Measurements from ENCODE around the gene CBX2. TPM values are rescaled to one million over a fixed set of nuclear protein-coding genes. Genes with fewer than 3 reads are reported as not detected.

CBX2 gene
- total RNA-seq, 1 experiment from 2014 or later = 28.3 TPM

GRCh38 chr17:79825580-79825921, 47.6 kb downstream of the CBX2 start:
- ChIA-PET POLR2A (no interaction called here), RAD21 (ENCODE audit: low non-redundant PET in 1 of 2, low total read pairs in 2 of 2, uncharacterized antibody in 2 of 2, unreplicated experiment in 2 of 2) (no interaction called here), CTCF (interaction anchor here (0.6 kb wide), 1 partner anchor 14 kb away, joined by 3 read pairs; the partner anchor contains the start of gene CBX4)
- no TSS peak for BruUV-seq (replicated peaks)
- ATAC-seq (no peak), DNase-seq (ENCODE audit: low read depth, low spot score) (no peak)
- intact Hi-C loops (cut with micrococcal nuclease) = no loop called here
- Histone ChIP-seq H3K27ac (ENCODE audit: low read depth, low read length) (no peak overlapping the region), H3K36me3 (ENCODE audit: control insufficient read depth in 1 of 2, insufficient read depth in 2 of 2, low read length in 2 of 2) (no peaks in the 10 kb centered on the region), H3K4me3 (replicated peaks in 1 of 2; ENCODE audit: low read depth in 1 of 2, low read length in 2 of 2) (no peak overlapping the region), H3K4me1 (ENCODE audit: control insufficient read depth in 1 of 2, insufficient read depth in 2 of 2, low read length in 2 of 2) (peaks cover 12 to 15% of the 10 kb centered on the region in 2 experiments; a peak in 2 of 4 replicates), H3K4me2 (ENCODE audit: low read length) (no peak overlapping the region), H3K79me2 (ENCODE audit: insufficient read depth, low read length) (no peaks in the 10 kb centered on the region), H3K27me3 (ENCODE audit: insufficient read depth, low read length) (no peaks in the 10 kb centered on the region), H2AFZ (ENCODE audit: low read depth, low read length, poor library complexity, severe bottlenecking) (no peak overlapping the region), H3K9me2 (ENCODE audit: insufficient read depth) (no peaks in the 10 kb centered on the region), H3K9me3 (ENCODE audit: control insufficient read depth in 1 of 2, insufficient read depth in 1 of 2, low read depth in 1 of 2, low read length in 2 of 2) (no peaks in the 10 kb centered on the region), H4K20me1 (ENCODE audit: insufficient read depth) (no peaks in the 10 kb centered on the region), H3K9ac (ENCODE audit: low read length) (no peak overlapping the region)
- TF ChIP-seq TCF7L2 (IDR thresholded peaks at IDR 0.05; ENCODE audit: borderline replicate concordance, extremely low read depth, insufficient read depth, insufficient read length) = no peak
- no peak for TF ChIP-seq EGR1 (IDR thresholded peaks at IDR 0.05; ENCODE audit: low read depth)
- TF ChIP-seq CBX3 (IDR thresholded peaks at IDR 0.05; ENCODE audit: low read depth) = no peak
- TF ChIP-seq MAX (IDR thresholded peaks at IDR 0.05) = no peak
- TF ChIP-seq EZH2phosphoT487 (IDR thresholded peaks at IDR 0.05; ENCODE audit: borderline replicate concordance) = no peak
- TF ChIP-seq CEBPB (IDR thresholded peaks at IDR 0.05; ENCODE audit: low read depth) = no peak
- TF ChIP-seq ZFX (IDR thresholded peaks at IDR 0.05) = no peak
- no peak for TF ChIP-seq EZH2 (IDR thresholded peaks at IDR 0.05)
- no peak for TF ChIP-seq FOSL1 (IDR thresholded peaks at IDR 0.05; ENCODE audit: low read depth)
- TF ChIP-seq JUND (IDR thresholded peaks at IDR 0.05) = no peak
- no peak for TF ChIP-seq POLR2AphosphoS5 (IDR thresholded peaks at IDR 0.05; ENCODE audit: low read depth, low read length)
- no peak for TF ChIP-seq SIN3A (IDR thresholded peaks at IDR 0.05; ENCODE audit: low read depth)
- TF ChIP-seq SRF (IDR thresholded peaks at IDR 0.05; ENCODE audit: low read depth) = no peak

- Histone ChIP-seq H3K79me2 (ENCODE audit: insufficient read depth, low read length) (no peaks in the 10 kb centered on the region), H3K27ac (ENCODE audit: low read depth, low read length) (no peak overlapping the region), H3K4me3 (replicated peaks in 1 of 2; ENCODE audit: low read depth in 1 of 2, low read length in 2 of 2) (no peak overlapping the region), H3K9ac (ENCODE audit: low read length) (no peak overlapping the region), H2AFZ (ENCODE audit: low read depth, low read length, poor library complexity, severe bottlenecking) (no peak overlapping the region), H4K20me1 (ENCODE audit: insufficient read depth) (no peaks in the 10 kb centered on the region), H3K4me1 (ENCODE audit: control insufficient read depth in 1 of 2, insufficient read depth in 2 of 2, low read length in 2 of 2) (peaks cover 18 to 22% of the 10 kb centered on the region in 2 experiments; a peak in 3 of 4 replicates), H3K27me3 (ENCODE audit: insufficient read depth, low read length) (no peaks in the 10 kb centered on the region), H3K36me3 (ENCODE audit: control insufficient read depth in 1 of 2, insufficient read depth in 2 of 2, low read length in 2 of 2) (no peaks in the 10 kb centered on the region), H3K9me2 (ENCODE audit: insufficient read depth) (no peaks in the 10 kb centered on the region), H3K4me2 (ENCODE audit: low read length) (no peak overlapping the region), H3K9me3 (ENCODE audit: control insufficient read depth in 1 of 2, insufficient read depth in 1 of 2, low read depth in 1 of 2, low read length in 2 of 2) (no peaks in the 10 kb centered on the region)
- DNase-seq (ENCODE audit: low read depth, low spot score) (no peak), ATAC-seq (no peak)
- RAD21 ChIA-PET (ENCODE audit: low non-redundant PET in 1 of 2, low total read pairs in 2 of 2, uncharacterized antibody in 2 of 2, unreplicated experiment in 2 of 2) = no interaction called here
- intact Hi-C loops (cut with micrococcal nuclease) = no loop called here
- TF ChIP-seq RAD21 (IDR thresholded peaks at IDR 0.05; ENCODE audit: low read depth) = no peak
- no peak for TF ChIP-seq EZH2phosphoT487 (IDR thresholded peaks at IDR 0.05; ENCODE audit: borderline replicate concordance)
- TF ChIP-seq, protein P1, sequence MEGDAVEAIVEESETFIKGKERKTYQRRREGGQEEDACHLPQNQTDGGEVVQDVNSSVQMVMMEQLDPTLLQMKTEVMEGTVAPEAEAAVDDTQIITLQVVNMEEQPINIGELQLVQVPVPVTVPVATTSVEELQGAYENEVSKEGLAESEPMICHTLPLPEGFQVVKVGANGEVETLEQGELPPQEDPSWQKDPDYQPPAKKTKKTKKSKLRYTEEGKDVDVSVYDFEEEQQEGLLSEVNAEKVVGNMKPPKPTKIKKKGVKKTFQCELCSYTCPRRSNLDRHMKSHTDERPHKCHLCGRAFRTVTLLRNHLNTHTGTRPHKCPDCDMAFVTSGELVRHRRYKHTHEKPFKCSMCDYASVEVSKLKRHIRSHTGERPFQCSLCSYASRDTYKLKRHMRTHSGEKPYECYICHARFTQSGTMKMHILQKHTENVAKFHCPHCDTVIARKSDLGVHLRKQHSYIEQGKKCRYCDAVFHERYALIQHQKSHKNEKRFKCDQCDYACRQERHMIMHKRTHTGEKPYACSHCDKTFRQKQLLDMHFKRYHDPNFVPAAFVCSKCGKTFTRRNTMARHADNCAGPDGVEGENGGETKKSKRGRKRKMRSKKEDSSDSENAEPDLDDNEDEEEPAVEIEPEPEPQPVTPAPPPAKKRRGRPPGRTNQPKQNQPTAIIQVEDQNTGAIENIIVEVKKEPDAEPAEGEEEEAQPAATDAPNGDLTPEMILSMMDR (IDR thresholded peaks at IDR 0.05 in 2 of 3, conservative IDR thresholded peaks at IDR 0.05 in 1 of 3; ENCODE audit: borderline replicate concordance in 1 of 3, insufficient read depth in 1 of 3, low read depth in 2 of 3, low read length in 2 of 3) = no peak
- no peak for TF ChIP-seq YY1 (IDR thresholded peaks at IDR 0.05; ENCODE audit: extremely low read depth, insufficient replicate concordance, low read depth, low read length)
- TF ChIP-seq JUND (IDR thresholded peaks at IDR 0.05) = no peak
- no peak for TF ChIP-seq ZNF274 (IDR thresholded peaks at IDR 0.05; ENCODE audit: low read depth, low read length)
- TF ChIP-seq CEBPB (IDR thresholded peaks at IDR 0.05; ENCODE audit: low read depth) = no peak
- no peak for TF ChIP-seq ZFX (IDR thresholded peaks at IDR 0.05)
- TF ChIP-seq EGR1 (IDR thresholded peaks at IDR 0.05; ENCODE audit: low read depth) = no peak
- no TSS peak for BruUV-seq (replicated peaks)
- CTCF ChIA-PET = interaction anchor here (0.6 kb wide), 1 partner anchor 13 kb away, joined by 3 read pairs; the partner anchor contains the start of gene CBX4
- POLR2A ChIA-PET = no interaction called here
Observed at GRCh38 chr17:79826204-79826680, 48.3 kb downstream of the CBX2 start.
